Measurements from ENCODE around the gene SSH2. TPM values are rescaled to one million over a fixed set of nuclear protein-coding genes. Genes with fewer than 3 reads are reported as not detected.
A peak's percentile ranks its signal among the peaks of the same experiment; 100 is the strongest.

SSH2 gene
- total RNA-seq, 1 experiment from 2014 or later, result 14.6 TPM

DNA sequence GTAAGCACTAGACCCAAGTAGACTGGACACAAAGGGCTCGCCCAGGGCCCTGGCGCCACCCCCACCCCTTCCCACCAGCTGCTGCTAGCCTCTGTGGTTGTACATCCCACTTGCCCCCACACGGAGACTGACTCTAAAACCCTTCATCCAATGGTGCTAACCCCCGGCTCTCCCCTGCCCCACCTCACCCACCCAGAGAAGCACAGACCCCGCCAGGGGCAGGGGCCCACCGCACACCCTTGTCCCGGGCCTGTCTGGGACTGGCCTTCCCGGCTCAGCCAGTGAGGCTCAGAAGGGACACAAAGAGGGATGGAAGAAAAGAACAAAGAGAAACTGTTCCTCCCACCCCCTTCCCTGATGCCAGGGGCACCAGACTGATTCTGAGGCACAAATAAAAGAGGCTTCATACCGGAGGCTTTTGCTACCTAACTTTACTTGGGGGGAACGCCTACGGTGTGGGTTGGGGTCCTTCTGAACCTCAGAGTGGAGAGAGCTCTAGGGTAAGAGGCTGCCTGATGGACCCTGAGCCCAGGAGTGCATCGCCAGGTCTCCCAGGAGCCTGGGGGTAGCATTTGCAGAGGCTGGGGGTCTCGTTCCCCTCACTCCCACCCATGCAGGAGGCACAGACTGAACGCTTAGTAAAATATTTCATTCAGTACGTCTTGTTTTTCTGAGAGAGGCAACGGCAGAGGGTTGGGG lies 315.5 kb downstream of the SSH2 start:
- Histone ChIP-seq H3K27me3 (ENCODE audit: insufficient read depth, low read length) (peaks cover 11% of the 10 kb centered on the region), H2BK120ac (ENCODE audit: low read depth, low read length, poor library complexity, severe bottlenecking) (no peak overlapping the region), H3K4ac (ENCODE audit: low read depth, low read length) (no peak overlapping the region), H2AK5ac (ENCODE audit: insufficient read length, low read length) (no peak overlapping the region), H2AFZ (ENCODE audit: low read length) (no peak overlapping the region), H3K27ac (ENCODE audit: insufficient read length, low read depth, low read length) (no peak overlapping the region), H3K23me2 (ENCODE audit: insufficient read length, low read depth, low read length, poor library complexity, severe bottlenecking) (peaks cover 9% of the 10 kb centered on the region), H3K18ac (ENCODE audit: insufficient read length, low read depth, low read length) (no peak overlapping the region), H2BK5ac (ENCODE audit: insufficient read length, low read length) (no peak overlapping the region), H3K9me3 (ENCODE audit: control insufficient read depth, low read depth, low read length) (no peaks in the 10 kb centered on the region), H3K56ac (ENCODE audit: insufficient read length, low read depth, low read length) (no peak overlapping the region), H3K79me2 (ENCODE audit: insufficient read depth, low read length) (no peaks in the 10 kb centered on the region), H3K9ac (ENCODE audit: extremely low read depth, insufficient read length, low read length) (no peak overlapping the region), H2BK20ac (ENCODE audit: low read depth, low read length, poor library complexity, severe bottlenecking) (no peak overlapping the region), H3K4me1 (ENCODE audit: insufficient read depth, low read length) (peaks cover 2% of the 10 kb centered on the region; the same call in 1 of the 2 replicates), H3T11ph (ENCODE audit: low read length) (no peak overlapping the region), H4K8ac (replicated peaks; ENCODE audit: insufficient read length, low read depth, low read length) (no peak overlapping the region), H3K79me1 (ENCODE audit: insufficient read depth, low read depth, low read length, poor library complexity, severe bottlenecking) (no peaks in the 10 kb centered on the region), H3K4me2 (ENCODE audit: insufficient read depth, insufficient read length, low read length) (no peak overlapping the region), H4K91ac (ENCODE audit: insufficient read length, low read depth, low read length) (no peak overlapping the region), H2BK12ac (ENCODE audit: insufficient read length, low read depth, low read length) (no peak overlapping the region), H3K14ac (ENCODE audit: insufficient read depth, low read length) (no peak overlapping the region), H3K23ac (ENCODE audit: insufficient read length, low read depth, low read length) (no peak overlapping the region), H2BK15ac (ENCODE audit: low read depth, low read length) (no peak overlapping the region), H4K20me1 (ENCODE audit: control insufficient read depth, insufficient read depth, insufficient read length) (no peaks in the 10 kb centered on the region), H4K5ac (ENCODE audit: insufficient read length, low read depth, low read length) (no peak overlapping the region)
- peak; percentile 48 for DNase-seq
- H3K36me3 Mint-ChIP-seq (ENCODE audit: insufficient read depth in 1 of 3, low read depth in 3 of 3), result peaks cover 2 to 10% (median 8%) of the 10 kb centered on the region in 3 experiments; a peak in 4 of 7 replicates
- H3K9me3 Mint-ChIP-seq, result no peaks in the 10 kb centered on the region
- peaks cover 65% of the 10 kb centered on the region for H3K27me3 Mint-ChIP-seq (ENCODE audit: low read depth)
- peak overlapping the region in 1 of 2 experiments; percentile 69; a peak in 3 of 5 replicates for H3K4me3 Mint-ChIP-seq
- no CpG with 5 or more reads among the region's 16 CpGs for WGBS (ENCODE audit: extremely low coverage, insufficient read length, low lambda C conversion rate)
- TF ChIP-seq, protein P1, sequence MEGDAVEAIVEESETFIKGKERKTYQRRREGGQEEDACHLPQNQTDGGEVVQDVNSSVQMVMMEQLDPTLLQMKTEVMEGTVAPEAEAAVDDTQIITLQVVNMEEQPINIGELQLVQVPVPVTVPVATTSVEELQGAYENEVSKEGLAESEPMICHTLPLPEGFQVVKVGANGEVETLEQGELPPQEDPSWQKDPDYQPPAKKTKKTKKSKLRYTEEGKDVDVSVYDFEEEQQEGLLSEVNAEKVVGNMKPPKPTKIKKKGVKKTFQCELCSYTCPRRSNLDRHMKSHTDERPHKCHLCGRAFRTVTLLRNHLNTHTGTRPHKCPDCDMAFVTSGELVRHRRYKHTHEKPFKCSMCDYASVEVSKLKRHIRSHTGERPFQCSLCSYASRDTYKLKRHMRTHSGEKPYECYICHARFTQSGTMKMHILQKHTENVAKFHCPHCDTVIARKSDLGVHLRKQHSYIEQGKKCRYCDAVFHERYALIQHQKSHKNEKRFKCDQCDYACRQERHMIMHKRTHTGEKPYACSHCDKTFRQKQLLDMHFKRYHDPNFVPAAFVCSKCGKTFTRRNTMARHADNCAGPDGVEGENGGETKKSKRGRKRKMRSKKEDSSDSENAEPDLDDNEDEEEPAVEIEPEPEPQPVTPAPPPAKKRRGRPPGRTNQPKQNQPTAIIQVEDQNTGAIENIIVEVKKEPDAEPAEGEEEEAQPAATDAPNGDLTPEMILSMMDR (conservative IDR thresholded peaks at IDR 0.05), result no peak
- H3K27ac Mint-ChIP-seq, result no peak overlapping the region
- peaks cover 21 to 48% of the 10 kb centered on the region in 2 experiments for H3K4me1 Mint-ChIP-seq

Measured in H9 (cell line).